Medulla oblongata (tissue), 1 donor: Measurements from ENCODE around the gene TCF4.
A peak's percentile ranks its signal among the peaks of the same experiment; 100 is the strongest.

Experiments used
- DNase-seq: peaks from one replicate; pipeline ENCODE4 v3.0.0-alpha.2; 2015; ENCODE audit errors: extremely low spot score

Gene TCF4

GRCh38 chr18:55440988-55441387 lies 147.0 kb downstream of the TCF4 start:
- no peak for DNase-seq

- DNase-seq, result no peak
These were observed 148.9 kb downstream of the TCF4 start for GRCh38 chr18:55439056-55439455.

GRCh38 chr18:55435592-55435991 lies 152.4 kb downstream of the TCF4 start:
- DNase-seq, result no peak

- DNase-seq, result no peak
These were observed 154.3 kb downstream of the TCF4 start for GRCh38 chr18:55433648-55434047.

GRCh38 chr18:55433140-55433539 lies 154.9 kb downstream of the TCF4 start:
- no peak for DNase-seq

- no peak for DNase-seq
These were observed 155.5 kb downstream of the TCF4 start for GRCh38 chr18:55432307-55433040.

GRCh38 chr18:55430026-55430425 lies 158.0 kb downstream of the TCF4 start:
- DNase-seq, result no peak

- no peak for DNase-seq
These were observed 160.0 kb downstream of the TCF4 start for GRCh38 chr18:55427951-55428350.

- DNase-seq, result no peak
These were observed 162.3 kb downstream of the TCF4 start for GRCh38 chr18:55425698-55426097.

GRCh38 chr18:55422456-55423180 lies 165.4 kb downstream of the TCF4 start:
- DNase-seq, result peak; percentile 73

- peak; percentile 73 for DNase-seq
These were observed 166.2 kb downstream of the TCF4 start for GRCh38 chr18:55421615-55422419.

GRCh38 chr18:55421308-55421614 lies 166.7 kb downstream of the TCF4 start:
- no peak for DNase-seq

GRCh38 chr18:55420665-55421307 lies 167.2 kb downstream of the TCF4 start:
- peak; percentile 25 for DNase-seq

GRCh38 chr18:55419947-55420664 lies 167.9 kb downstream of the TCF4 start:
- peak; percentile 69 for DNase-seq

- DNase-seq, result peak; percentile 40
These were observed 168.7 kb downstream of the TCF4 start for GRCh38 chr18:55419132-55419946.

GRCh38 chr18:55418439-55418838 lies 169.6 kb downstream of the TCF4 start:
- DNase-seq, result no peak

GRCh38 chr18:55416791-55417190 lies 171.2 kb downstream of the TCF4 start:
- peak; percentile 36 for DNase-seq

- peak; percentile 94 for DNase-seq
These were observed 172.6 kb downstream of the TCF4 start for GRCh38 chr18:55415258-55415871.

- no peak for DNase-seq
These were observed 173.5 kb downstream of the TCF4 start for GRCh38 chr18:55414475-55414874.

GRCh38 chr18:55413474-55413873 lies 174.5 kb downstream of the TCF4 start:
- no peak for DNase-seq
